Mesendoderm (in vitro differentiated cells): Measurements from ENCODE around the gene NAT16.
A peak's percentile ranks its signal among the peaks of the same experiment; 100 is the strongest.

Source experiments
- DNase-seq: peaks from one replicate; pipeline ENCODE4 v3.0.0; 2013
- H2AK5ac ChIP-seq: 2 replicates; pipeline ENCODE4 v1.6.1; 2013; ENCODE audit warnings: low read length, inconsistent platforms
- H2BK120ac ChIP-seq: 2 replicates; pipeline ENCODE4 v1.6.1; 2013; ENCODE audit warnings: low read depth, mild to moderate bottlenecking, low read length, moderate library complexity, mixed read lengths
- H2BK15ac ChIP-seq: replicated peaks from 2 replicates; pipeline ENCODE4 v1.6.1; 2013; ENCODE audit warnings: low read depth, mild to moderate bottlenecking, moderate library complexity
- H2BK5ac ChIP-seq: 2 replicates; pipeline ENCODE4 v1.6.1; 2013; ENCODE audit warnings: low read length, inconsistent platforms
- H3K18ac ChIP-seq: 2 replicates; pipeline ENCODE4 v1.6.1; 2013; ENCODE audit warnings: mild to moderate bottlenecking, low read length, mixed read lengths
- H3K23ac ChIP-seq: one replicate; pipeline ENCODE4 v1.6.1; 2013; ENCODE audit warnings: low read length
- H3K27ac ChIP-seq: 2 replicates; pipeline ENCODE4 v1.5.1; 2013; ENCODE audit warnings: low read depth, mild to moderate bottlenecking, inconsistent platforms, low read length, moderate library complexity
- H3K27me3 ChIP-seq: 2 replicates; pipeline ENCODE4 v1.6.1; 2013; ENCODE audit warnings: low read length, control low read depth, mild to moderate bottlenecking, inconsistent platforms; ENCODE audit not compliant: insufficient read depth, poor library complexity
- H3K36me3 ChIP-seq: 2 replicates; pipeline ENCODE4 v1.6.1; 2013; ENCODE audit warnings: low read length, inconsistent platforms; ENCODE audit not compliant: control insufficient read depth, insufficient read depth
- H3K4ac ChIP-seq: one replicate; pipeline ENCODE4 v1.6.1; 2013; ENCODE audit warnings: low read depth, mild to moderate bottlenecking, low read length, moderate library complexity
- H3K4me1 ChIP-seq: 2 replicates; pipeline ENCODE4 v1.6.1; 2013; ENCODE audit warnings: low read depth, low read length, inconsistent platforms; ENCODE audit not compliant: control insufficient read depth
- H3K4me2 ChIP-seq: 2 replicates; pipeline ENCODE4 v1.6.1; 2013; ENCODE audit warnings: low read length
- H3K4me3 ChIP-seq: 2 replicates; pipeline ENCODE4 v1.5.1; 2013; ENCODE audit warnings: mild to moderate bottlenecking, low read length
- H3K56ac ChIP-seq: one replicate; pipeline ENCODE4 v1.6.1; 2013; ENCODE audit warnings: low read length
- H3K79me1 ChIP-seq: 2 replicates; pipeline ENCODE4 v1.6.1; 2013; ENCODE audit warnings: low read length, inconsistent platforms
- H3K79me2 ChIP-seq: 2 replicates; pipeline ENCODE4 v1.6.1; 2013; ENCODE audit warnings: mild to moderate bottlenecking, low read length; ENCODE audit not compliant: control insufficient read depth, insufficient read depth
- H3K9ac ChIP-seq: 2 replicates; pipeline ENCODE4 v1.6.1; 2013; ENCODE audit warnings: low read length, inconsistent platforms
- H4K5ac ChIP-seq: one replicate; pipeline ENCODE4 v1.6.1; 2013; ENCODE audit warnings: low read length
- H4K8ac ChIP-seq: one replicate; pipeline ENCODE4 v1.6.1; 2013; ENCODE audit warnings: low read depth, mild to moderate bottlenecking, control low read depth, low read length, moderate library complexity
- WGBS: extraction: QIAGEN DNeasy Blood & Tissue Kit; methylation state at CpG from one replicate; pipeline ENCODE4 v1.1.7; 2013; ENCODE audit warnings: low lambda C conversion rate, missing lambda C conversion rate; ENCODE audit not compliant: insufficient coverage; ENCODE audit errors: extremely low coverage; 5-methylcytosine and 5-hydroxymethylcytosine counted together

The NAT16 gene

GRCh38 chr7:101186844-101187428, 6.8 kb upstream of the NAT16 start:
- no peak overlapping the region for H3K56ac ChIP-seq
- H3K4me1 ChIP-seq = peaks cover 2% of the 10 kb centered on the region
- H3K4me2 ChIP-seq = no peak overlapping the region
- no CpG with 5 or more reads among the region's 4 CpGs for WGBS
- H3K18ac ChIP-seq = no peak overlapping the region
- no peaks in the 10 kb centered on the region for H3K79me2 ChIP-seq
- H3K36me3 ChIP-seq = no peaks in the 10 kb centered on the region
- H3K9ac ChIP-seq = no peak overlapping the region
- no peak overlapping the region for H3K27ac ChIP-seq
- no peak overlapping the region for H3K23ac ChIP-seq
- no peak overlapping the region for H4K5ac ChIP-seq
- no peak overlapping the region for H3K4me3 ChIP-seq
- H3K4ac ChIP-seq = no peak overlapping the region
- no peak overlapping the region for H2BK120ac ChIP-seq
- no peak for DNase-seq
- no peaks in the 10 kb centered on the region for H3K27me3 ChIP-seq
- no peak overlapping the region for H2AK5ac ChIP-seq
- no peaks in the 10 kb centered on the region for H3K79me1 ChIP-seq
- no peak overlapping the region for H4K8ac ChIP-seq
- H2BK5ac ChIP-seq = no peak overlapping the region
- H2BK15ac ChIP-seq = no peak overlapping the region

DNA sequence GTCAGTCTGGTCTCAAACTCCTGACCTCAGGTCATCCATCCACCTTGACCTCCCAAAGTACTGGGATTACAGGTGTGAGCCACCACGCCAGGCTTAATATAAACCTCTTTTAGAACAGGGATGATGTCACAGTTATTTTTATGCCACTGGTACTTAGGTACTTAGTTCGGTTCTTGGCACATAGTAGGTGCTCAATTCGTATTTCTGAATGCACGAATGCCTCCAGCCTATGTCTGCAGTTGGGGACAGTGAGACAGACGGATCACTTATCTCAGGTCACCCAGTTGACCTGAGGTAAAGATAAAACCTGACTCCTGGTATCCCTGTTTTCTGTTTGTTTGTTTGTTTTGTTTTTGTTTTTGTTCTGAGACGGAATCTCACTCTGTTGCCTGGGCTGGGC, 6.1 kb upstream of the NAT16 start:
- Histone ChIP-seq H3K4me3 (no peak overlapping the region), H2BK5ac (no peak overlapping the region), H3K23ac (no peak overlapping the region), H3K4me1 (peaks cover 2% of the 10 kb centered on the region), H4K8ac (no peak overlapping the region), H3K4ac (no peak overlapping the region), H3K18ac (no peak overlapping the region), H3K4me2 (no peak overlapping the region), H2AK5ac (no peak overlapping the region), H3K27ac (no peak overlapping the region), H3K79me1 (no peaks in the 10 kb centered on the region), H4K5ac (no peak overlapping the region), H3K9ac (no peak overlapping the region), H3K56ac (no peak overlapping the region), H2BK15ac (no peak overlapping the region), H3K79me2 (no peaks in the 10 kb centered on the region), H3K27me3 (no peaks in the 10 kb centered on the region), H2BK120ac (no peak overlapping the region), H3K36me3 (no peaks in the 10 kb centered on the region)
- no CpG with 5 or more reads among the region's 6 CpGs for WGBS
- DNase-seq = no peak

DNA sequence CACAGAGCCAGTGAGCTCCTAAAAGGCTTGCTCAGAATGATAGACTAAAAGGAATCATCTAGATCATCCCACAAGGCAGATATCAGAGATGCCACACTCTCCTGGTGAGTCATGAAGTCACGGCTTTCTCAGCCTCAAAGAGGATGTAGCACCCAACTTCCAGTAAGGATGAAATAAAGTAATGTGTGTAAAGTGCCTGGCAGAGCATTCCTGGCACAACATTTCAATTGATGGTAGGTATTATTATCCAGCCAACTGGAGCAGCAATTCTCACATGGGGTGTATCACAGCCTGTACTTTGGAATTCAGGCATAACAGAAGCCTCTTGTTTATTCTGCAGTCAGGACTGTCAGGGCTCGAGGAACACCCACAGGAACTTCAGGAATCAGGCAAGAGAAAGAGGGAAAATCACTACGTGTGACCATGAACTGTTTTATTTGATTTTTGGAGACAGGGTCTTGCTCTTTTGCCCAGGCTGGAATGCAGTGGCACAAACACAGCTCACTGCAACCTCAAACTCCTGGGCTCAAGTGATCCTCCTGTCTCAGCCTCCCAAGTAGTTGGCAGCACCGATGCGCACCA, 5.3 kb upstream of the NAT16 start:
- H3K27me3 ChIP-seq = peaks cover 5% of the 10 kb centered on the region
- no peak overlapping the region for H3K27ac ChIP-seq
- H3K4me1 ChIP-seq = peaks cover 2% of the 10 kb centered on the region
- no peak overlapping the region for H3K23ac ChIP-seq
- H3K56ac ChIP-seq = no peak overlapping the region
- H4K5ac ChIP-seq = no peak overlapping the region
- no peak overlapping the region for H2AK5ac ChIP-seq
- H3K4me2 ChIP-seq = no peak overlapping the region
- no peak overlapping the region for H2BK5ac ChIP-seq
- no peak overlapping the region for H3K4ac ChIP-seq
- H3K36me3 ChIP-seq = no peaks in the 10 kb centered on the region
- no peak overlapping the region for H4K8ac ChIP-seq
- no peak overlapping the region for H2BK15ac ChIP-seq
- no peak overlapping the region for H3K18ac ChIP-seq
- no CpG with 5 or more reads among the region's 5 CpGs for WGBS
- no peak overlapping the region for H3K4me3 ChIP-seq
- H2BK120ac ChIP-seq = no peak overlapping the region
- no peak for DNase-seq
- H3K79me1 ChIP-seq = no peaks in the 10 kb centered on the region
- H3K79me2 ChIP-seq = no peaks in the 10 kb centered on the region
- H3K9ac ChIP-seq = no peak overlapping the region

GRCh38 chr7:101179713-101180112, 380 bp downstream of the NAT16 start:
- Histone ChIP-seq H3K36me3 (no peaks in the 10 kb centered on the region), H2BK120ac (no peak overlapping the region), H3K23ac (no peak overlapping the region), H3K4me3 (no peak overlapping the region), H3K9ac (no peak overlapping the region), H3K4me1 (peaks cover 2% of the 10 kb centered on the region), H3K18ac (no peak overlapping the region), H3K79me2 (no peaks in the 10 kb centered on the region), H2BK5ac (no peak overlapping the region), H2BK15ac (no peak overlapping the region), H3K4me2 (no peak overlapping the region), H4K8ac (no peak overlapping the region), H3K79me1 (no peaks in the 10 kb centered on the region), H2AK5ac (no peak overlapping the region), H3K27ac (no peak overlapping the region), H4K5ac (no peak overlapping the region), H3K27me3 (peaks cover 34% of the 10 kb centered on the region), H3K56ac (peak overlapping the region; percentile 60), H3K4ac (no peak overlapping the region)
- no CpG with 5 or more reads among the region's 27 CpGs for WGBS
- DNase-seq = no peak

DNA sequence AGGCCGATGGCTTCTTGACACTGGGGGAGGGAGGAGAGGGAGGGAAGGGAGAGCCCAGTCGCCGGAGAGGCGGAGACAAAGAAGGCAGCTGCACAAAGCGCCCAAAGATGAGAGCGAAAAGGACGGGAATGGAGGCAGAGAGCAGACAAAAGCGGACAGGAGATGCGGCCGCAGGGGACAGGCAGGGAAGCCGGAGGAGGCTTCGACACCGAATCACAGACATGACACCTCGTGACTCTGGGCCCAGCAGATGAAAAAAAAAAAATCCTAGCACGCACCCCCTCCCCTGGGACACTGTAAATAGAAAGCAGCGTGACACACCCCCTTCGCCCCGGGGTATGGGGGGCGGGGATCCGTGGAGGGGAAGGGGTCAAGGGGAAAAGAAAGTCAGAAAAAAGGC, 976 bp downstream of the NAT16 start:
- Histone ChIP-seq H3K79me2 (no peaks in the 10 kb centered on the region), H3K27me3 (peaks cover 34% of the 10 kb centered on the region), H3K9ac (peak overlapping the region; percentile 22), H3K79me1 (no peaks in the 10 kb centered on the region), H3K56ac (no peak overlapping the region), H3K23ac (no peak overlapping the region), H3K4me1 (peaks cover 2% of the 10 kb centered on the region), H4K5ac (no peak overlapping the region), H3K18ac (no peak overlapping the region), H3K27ac (no peak overlapping the region), H2AK5ac (no peak overlapping the region), H2BK15ac (no peak overlapping the region), H4K8ac (no peak overlapping the region), H2BK5ac (no peak overlapping the region), H3K4me3 (no peak overlapping the region), H3K36me3 (no peaks in the 10 kb centered on the region), H3K4me2 (no peak overlapping the region), H3K4ac (no peak overlapping the region), H2BK120ac (no peak overlapping the region)
- no CpG with 5 or more reads among the region's 20 CpGs for WGBS
- DNase-seq = peak; percentile 37

DNA sequence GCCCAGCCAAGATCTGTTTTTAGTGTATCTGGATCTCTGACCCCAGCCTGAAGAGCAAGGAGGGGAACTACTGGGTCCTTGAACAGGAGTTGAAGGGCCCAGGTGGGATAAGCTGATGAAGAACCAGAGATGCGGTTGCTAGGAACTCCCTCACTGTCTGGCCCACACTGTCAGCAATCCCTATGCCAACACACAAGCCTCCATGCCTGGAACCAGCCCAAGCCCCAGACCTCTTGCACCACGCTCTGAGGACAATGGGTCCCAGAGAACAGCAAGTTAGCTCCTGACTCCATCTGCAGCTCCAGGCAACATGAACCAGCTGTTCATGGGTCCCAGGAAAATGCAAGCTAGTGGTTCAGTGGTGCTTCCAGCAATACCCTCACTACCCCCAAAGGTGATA, 2.4 kb downstream of the NAT16 start:
- peaks cover under 1% of the 10 kb centered on the region for H3K4me1 ChIP-seq
- H3K23ac ChIP-seq = no peak overlapping the region
- H3K27me3 ChIP-seq = peaks cover 43% of the 10 kb centered on the region
- no peak overlapping the region for H2BK120ac ChIP-seq
- H3K56ac ChIP-seq = no peak overlapping the region
- no peak overlapping the region for H3K27ac ChIP-seq
- no peak overlapping the region for H4K5ac ChIP-seq
- H4K8ac ChIP-seq = no peak overlapping the region
- H2BK15ac ChIP-seq = no peak overlapping the region
- H3K79me2 ChIP-seq = no peaks in the 10 kb centered on the region
- no CpG with 5 or more reads among the region's 2 CpGs for WGBS
- no peak overlapping the region for H3K9ac ChIP-seq
- H3K4ac ChIP-seq = no peak overlapping the region
- no peak overlapping the region for H3K4me3 ChIP-seq
- no peaks in the 10 kb centered on the region for H3K36me3 ChIP-seq
- no peaks in the 10 kb centered on the region for H3K79me1 ChIP-seq
- no peak for DNase-seq
- no peak overlapping the region for H2BK5ac ChIP-seq
- no peak overlapping the region for H2AK5ac ChIP-seq
- no peak overlapping the region for H3K4me2 ChIP-seq
- H3K18ac ChIP-seq = no peak overlapping the region
